Right atrium auricular region (tissue), 2 donors: ENCODE results near the gene ZMIZ1. TPM values are rescaled to one million over a fixed set of nuclear protein-coding genes. Genes with fewer than 3 reads are reported as not detected.

Experiments used
- DNase-seq: peaks from one replicate; pipeline ENCODE4 v3.0.0-alpha.2; 2019; ENCODE audit warnings: low spot score
- H3K27ac ChIP-seq, 2 donors: fragments of 200-600 bp; sonication (generic); 1 replicate in 1 of 2; 2 replicates in 1 of 2; pipeline ENCODE4 v1.5.1; 2016 to 2019
- H3K27me3 ChIP-seq, 2 donors: fragments of 200-600 bp; sonication (generic); one replicate each; pipeline versions ENCODE4 v1.5.1 to v1.6.0; 2017 to 2019
- H3K36me3 ChIP-seq: fragments of 200-600 bp; sonication (generic); one replicate; pipeline ENCODE4 v1.5.1; 2016
- H3K4me1 ChIP-seq, 2 donors: fragments of 200-600 bp; sonication (generic); one replicate each; pipeline versions ENCODE4 v1.5.1 to v1.6.0; 2017 to 2019
- H3K4me3 ChIP-seq, 2 donors: fragments of 200-600 bp; sonication (generic); 1 replicate in 1 of 2; 2 replicates in 1 of 2; pipeline ENCODE4 v1.5.1; 2017 to 2019; ENCODE audit warnings: mild to moderate bottlenecking in 1 of 2, moderate library complexity in 1 of 2
- H3K9me3 ChIP-seq, 2 donors: fragments of 200-600 bp; sonication (generic); one replicate each; pipeline ENCODE4 v1.5.1; 2019
- CTCF ChIP-seq, 2 donors: fragments of 200-600 bp; sonication (generic); IDR thresholded peaks; one replicate each; pipeline ENCODE4 v1.5.1; 2019; ENCODE audit warnings: antibody characterized with exemption in 2 of 2
- total RNA-seq, 2 donors: library from RNA; depleted of rRNA; stranded (reverse); fragments of >200 nt; gene quantifications; one replicate each; pipeline ENCODE4 v1.1.0, GENCODE V29; 2016

ZMIZ1 gene
- total RNA-seq, 2 donors from 2014 or later, result 59.3 to 71.0 TPM

- no peaks in the 10 kb centered on the region for H3K27me3 ChIP-seq
- DNase-seq, result no peak
- H3K4me3 ChIP-seq, result no peak overlapping the region
- H3K27ac ChIP-seq, result no peak overlapping the region
- no peak for TF ChIP-seq CTCF (IDR thresholded peaks at IDR 0.05)
- H3K9me3 ChIP-seq, result no peaks in the 10 kb centered on the region
- H3K36me3 ChIP-seq, result peaks cover 42% of the 10 kb centered on the region
- peaks cover 0 to 25% of the 10 kb centered on the region in 2 donors for H3K4me1 ChIP-seq
Observed at GRCh38 chr10:79314761-79315601, 246.2 kb downstream of the ZMIZ1 start.

- no peaks in the 10 kb centered on the region for H3K9me3 ChIP-seq
- H3K4me3 ChIP-seq, result no peak overlapping the region
- no peak overlapping the region for H3K27ac ChIP-seq
- peaks cover 37% of the 10 kb centered on the region for H3K36me3 ChIP-seq
- DNase-seq, result no peak
- H3K4me1 ChIP-seq, result peaks cover 0 to 19% of the 10 kb centered on the region in 2 donors
- TF ChIP-seq CTCF (IDR thresholded peaks at IDR 0.05), result no peak
- H3K27me3 ChIP-seq, result no peaks in the 10 kb centered on the region
Observed at GRCh38 chr10:79315602-79315920, 246.8 kb downstream of the ZMIZ1 start.

DNA sequence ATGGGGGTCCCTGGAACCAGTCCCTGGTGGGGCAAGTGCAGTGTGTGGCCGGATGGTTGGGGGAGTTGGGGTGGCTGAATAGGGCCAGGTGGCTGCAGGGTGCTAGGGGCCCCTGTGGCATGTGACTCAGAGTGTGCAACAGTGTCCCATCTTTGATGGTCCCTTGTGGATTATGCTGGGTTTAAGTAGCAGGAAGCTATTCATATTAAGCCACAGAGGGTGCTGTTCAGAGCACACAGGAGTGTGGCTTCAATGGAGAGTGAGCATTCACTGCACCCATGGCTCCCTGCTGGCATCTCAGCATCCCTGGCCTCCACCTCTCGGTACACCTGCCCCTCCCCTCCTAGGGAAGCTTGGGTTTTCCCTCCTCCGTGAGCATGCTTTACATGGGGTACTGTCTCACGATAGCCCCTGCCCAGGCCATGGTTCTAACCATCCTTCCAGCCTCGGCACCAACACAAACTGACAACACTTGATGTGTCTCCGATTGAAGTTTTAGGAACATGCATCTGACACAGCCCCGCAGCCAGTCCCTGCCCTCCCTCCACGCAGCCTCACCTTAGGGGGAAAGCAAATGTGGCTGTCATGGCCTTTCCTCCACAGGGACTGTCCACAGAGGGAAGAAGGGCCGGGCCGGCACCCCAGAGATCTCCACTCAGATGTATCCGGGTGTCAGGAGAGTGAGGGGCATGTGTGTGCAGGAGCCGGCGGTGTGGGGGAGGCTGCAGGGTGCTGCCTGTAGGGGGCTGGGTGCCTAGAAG is 248.1 kb downstream of the ZMIZ1 start:
- no peak for TF ChIP-seq CTCF (IDR thresholded peaks at IDR 0.05)
- no peak overlapping the region for H3K4me3 ChIP-seq
- H3K36me3 ChIP-seq, result peaks cover 24% of the 10 kb centered on the region
- no peaks in the 10 kb centered on the region for H3K9me3 ChIP-seq
- no peaks in the 10 kb centered on the region for H3K27me3 ChIP-seq
- peaks cover 0 to 19% of the 10 kb centered on the region in 2 donors for H3K4me1 ChIP-seq
- no peak for DNase-seq
- H3K27ac ChIP-seq, result no peak overlapping the region

DNA sequence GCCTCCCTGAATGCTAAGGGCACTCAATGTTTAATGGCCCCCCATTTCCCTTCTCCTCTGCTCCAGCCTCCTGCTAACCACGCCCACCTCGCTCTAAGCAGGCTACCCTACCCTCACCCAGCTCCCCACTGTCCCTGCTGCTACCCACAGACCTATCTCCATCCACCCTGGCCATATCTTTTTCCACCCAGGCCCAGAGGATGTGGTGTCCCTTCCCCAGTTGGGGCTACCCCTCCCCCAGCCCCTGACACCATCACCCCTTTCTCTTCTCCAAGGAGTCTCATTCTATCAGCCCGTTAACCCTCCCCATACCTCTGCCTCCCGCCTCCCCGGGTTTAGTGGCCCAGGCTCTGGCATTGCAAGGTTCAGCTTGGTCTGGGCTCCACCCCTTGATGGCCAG is 249.6 kb downstream of the ZMIZ1 start:
- no peak for TF ChIP-seq CTCF (IDR thresholded peaks at IDR 0.05)
- peaks cover 0 to 19% of the 10 kb centered on the region in 2 donors for H3K4me1 ChIP-seq
- no peak for DNase-seq
- H3K9me3 ChIP-seq, result no peaks in the 10 kb centered on the region
- H3K4me3 ChIP-seq, result no peak overlapping the region
- no peaks in the 10 kb centered on the region for H3K27me3 ChIP-seq
- H3K36me3 ChIP-seq, result peaks cover 8% of the 10 kb centered on the region
- no peak overlapping the region for H3K27ac ChIP-seq

- H3K4me1 ChIP-seq, result peaks cover 0 to 19% of the 10 kb centered on the region in 2 donors
- no peak for TF ChIP-seq CTCF (IDR thresholded peaks at IDR 0.05)
- no peak for DNase-seq
Observed at GRCh38 chr10:79319115-79319771, 250.5 kb downstream of the ZMIZ1 start.

More at GRCh38 chr10:79319115-79319771, 250.5 kb downstream of the ZMIZ1 start:
- Histone ChIP-seq H3K27ac (no peak overlapping the region), H3K36me3 (no peaks in the 10 kb centered on the region), H3K27me3 (no peaks in the 10 kb centered on the region), H3K9me3 (no peaks in the 10 kb centered on the region), H3K4me3 (no peak overlapping the region)
